ENCODE results near the gene LDHD. TPM values are rescaled to one million over a fixed set of nuclear protein-coding genes. Genes with fewer than 3 reads are reported as not detected.

The LDHD gene
- total RNA-seq, 2 experiments from 2014 or later, result 0.21 TPM; not detected in 1

- no peak overlapping the region for H3K27ac Mint-ChIP-seq
- DNase-seq (no peak), ATAC-seq (no peak)
- ChIA-PET POLR2A (no interaction called here), CTCF (interaction anchor here (0.5 to 6.7 kb wide), 4 partner anchors 107 to 628 kb away, joined by 3 to 114 read pairs (median 3); partner anchors contain the start of gene ZNRF1)
- intact Hi-C loops (cut with DNase I, micrococcal nuclease), result loop anchor here (5.0 to 10.0 kb wide), 2 partner anchors 176 to 409 kb away; partner anchors contain the start of gene MLKL (in 1 of the 2)
- H3K9me3 Mint-ChIP-seq (ENCODE audit: low read depth), result no peaks in the 10 kb centered on the region
- peaks cover 41% of the 10 kb centered on the region for H3K4me1 Mint-ChIP-seq
- no peak overlapping the region for H3K4me3 Mint-ChIP-seq
- peaks cover 6% of the 10 kb centered on the region for H3K27me3 Mint-ChIP-seq
- H3K36me3 Mint-ChIP-seq (ENCODE audit: low read depth), result peaks cover 7% of the 10 kb centered on the region
These were observed 2.9 kb downstream of the LDHD start for GRCh38 chr16:75113541-75114121.

DNA sequence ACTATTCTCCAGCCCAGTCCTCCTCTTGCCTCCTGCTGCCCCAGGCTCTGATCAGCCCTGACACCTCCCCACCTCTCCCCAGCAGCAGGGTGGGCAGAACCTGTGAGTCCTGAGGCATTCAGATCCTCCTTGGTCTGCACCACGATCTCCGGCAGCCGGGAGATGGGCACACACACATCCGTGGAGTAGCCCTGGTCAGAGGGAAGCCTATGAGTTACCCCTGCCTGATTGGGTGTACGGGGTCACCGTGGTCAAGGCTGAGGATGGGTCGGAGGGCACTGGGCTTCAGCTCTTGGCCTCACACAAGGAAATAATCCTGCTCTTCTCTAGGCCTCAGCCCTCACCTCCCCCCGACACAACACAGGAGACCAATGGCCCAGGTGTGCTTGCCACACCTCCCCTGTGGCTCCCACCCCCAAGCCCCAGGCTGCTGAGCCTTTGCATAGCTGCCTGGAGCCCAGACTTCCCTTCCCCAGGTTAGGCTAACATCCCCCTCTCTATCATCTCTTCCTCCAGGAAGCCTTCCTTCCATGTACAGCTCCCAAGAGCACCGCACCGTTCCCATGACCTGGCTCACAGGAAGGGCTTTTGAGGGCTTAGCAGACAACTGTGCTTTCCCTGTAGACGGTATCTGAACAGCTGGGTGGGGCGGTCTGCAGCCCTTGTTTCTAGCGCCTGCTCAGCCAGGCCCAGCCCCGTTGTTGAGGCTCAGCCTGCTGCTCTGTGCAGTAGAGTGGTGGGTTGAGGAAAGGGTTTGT is 3.7 kb downstream of the LDHD start:
- H3K36me3 Mint-ChIP-seq (ENCODE audit: low read depth), result peaks cover 11% of the 10 kb centered on the region
- ChIA-PET CTCF (interaction anchor here (0.5 to 6.7 kb wide), 10 partner anchors 14 to 627 kb away, joined by 3 to 114 read pairs (median 4); partner anchors contain the start of genes ZFP1 and ZNRF1), POLR2A (interaction anchor here (0.6 to 1.4 kb wide), 2 partner anchors 114 to 161 kb away, joined by 3 to 4 read pairs; partner anchors contain the start of gene ZNRF1)
- peak overlapping the region; percentile 58 for H3K27ac Mint-ChIP-seq
- no peak overlapping the region for H3K4me3 Mint-ChIP-seq
- intact Hi-C loops (cut with DNase I, micrococcal nuclease), result loop anchor here (5.0 to 10.0 kb wide), 2 partner anchors 176 to 408 kb away; partner anchors contain the start of gene MLKL (in 1 of the 2)
- peaks cover 6% of the 10 kb centered on the region for H3K27me3 Mint-ChIP-seq
- peaks cover 47% of the 10 kb centered on the region for H3K4me1 Mint-ChIP-seq
- ATAC-seq (no peak), DNase-seq (no peak)
- H3K9me3 Mint-ChIP-seq (ENCODE audit: low read depth), result no peaks in the 10 kb centered on the region

DNA sequence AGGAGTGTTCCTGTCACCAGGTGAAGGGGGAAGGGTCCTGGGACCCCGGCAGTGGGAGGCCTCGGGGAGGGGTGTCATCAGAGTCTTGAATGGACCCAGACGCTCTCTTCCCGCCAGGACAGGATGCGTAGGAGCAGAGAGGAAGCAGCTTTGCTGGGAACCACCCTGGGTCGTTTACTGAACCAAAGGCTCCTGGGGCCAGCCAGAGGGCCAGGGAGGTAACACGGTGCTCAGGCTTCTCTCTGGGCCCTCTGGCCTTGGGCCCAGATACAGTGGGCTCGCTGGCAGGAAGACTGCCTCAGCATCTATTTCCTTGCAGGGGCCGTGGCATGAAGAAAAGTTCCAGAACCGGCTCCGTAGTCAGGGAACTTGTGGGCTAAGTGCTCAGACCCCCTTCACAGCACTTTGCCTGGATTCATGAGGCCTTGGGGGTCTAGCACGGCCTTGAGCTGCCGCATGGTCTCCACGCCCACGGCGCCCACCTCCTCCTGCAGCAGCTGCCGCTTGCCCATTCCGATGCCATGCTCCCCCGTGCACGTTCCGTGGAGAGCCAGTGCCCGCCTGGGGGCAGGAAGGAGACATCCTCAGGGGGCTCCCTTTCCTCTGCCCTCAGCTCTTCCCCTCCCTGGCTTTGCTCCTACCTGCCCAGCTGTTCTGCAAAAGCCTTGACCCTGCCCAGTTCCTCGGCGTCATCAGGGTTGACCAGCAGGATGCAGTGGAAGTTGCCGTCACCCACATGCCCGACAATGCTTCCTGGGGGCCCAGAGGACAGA is 4.4 kb downstream of the LDHD start:
- peaks cover 6% of the 10 kb centered on the region for H3K27me3 Mint-ChIP-seq
- H3K36me3 Mint-ChIP-seq (ENCODE audit: low read depth), result peaks cover 12% of the 10 kb centered on the region
- no peak for DNase-seq
- ChIA-PET CTCF (interaction anchor here (0.7 to 6.7 kb wide), 25 partner anchors 7 to 128 kb away, joined by 3 to 114 read pairs (median 7); partner anchors contain the start of genes WDR59, ZFP1 and ZNRF1), POLR2A (interaction anchor here (0.9 to 3.9 kb wide), 6 partner anchors 13 to 176 kb away, joined by 3 to 23 read pairs (median 8); partner anchors contain the start of genes WDR59 and ZNRF1)
- H3K4me1 Mint-ChIP-seq, result peaks cover 53% of the 10 kb centered on the region
- ATAC-seq, result no peak
- H3K4me3 Mint-ChIP-seq, result peak overlapping the region; percentile 84
- H3K27ac Mint-ChIP-seq, result peak overlapping the region; percentile 92
- intact Hi-C loops (cut with DNase I, micrococcal nuclease), result loop anchor here (1.0 to 10.0 kb wide), 8 partner anchors 36 to 411 kb away; partner anchors contain the start of genes MLKL (in 2 of the 2), WDR59 (in 2 of the 2) and ZFP1 (in 1 of the 2)
- no peaks in the 10 kb centered on the region for H3K9me3 Mint-ChIP-seq (ENCODE audit: low read depth)

GRCh38 chr16:75111514-75111940 is 5.1 kb downstream of the LDHD start:
- Mint-ChIP-seq H3K4me1 (peaks cover 58% of the 10 kb centered on the region), H3K36me3 (ENCODE audit: low read depth) (peaks cover 18% of the 10 kb centered on the region), H3K4me3 (peak overlapping the region; percentile 84), H3K27me3 (peaks cover 6% of the 10 kb centered on the region), H3K27ac (peak overlapping the region; percentile 92), H3K9me3 (ENCODE audit: low read depth) (no peaks in the 10 kb centered on the region)
- POLR2A ChIA-PET, result interaction anchor here (0.8 to 3.9 kb wide), 9 partner anchors 12 to 176 kb away, joined by 3 to 23 read pairs (median 6); partner anchors contain the start of genes WDR59 and ZNRF1
- ATAC-seq, result peak; percentile 7
- intact Hi-C loops (cut with DNase I, micrococcal nuclease), result loop anchor here (1.0 to 10.0 kb wide), 8 partner anchors 36 to 411 kb away; partner anchors contain the start of genes MLKL (in 2 of the 2), WDR59 (in 2 of the 2) and ZFP1 (in 1 of the 2)
- CTCF ChIA-PET, result interaction anchor here (0.6 to 6.7 kb wide), 34 partner anchors 8 to 370 kb away, joined by 3 to 114 read pairs (median 5); partner anchors contain the start of genes WDR59, ZFP1 and ZNRF1
- DNase-seq, result no peak

DNA sequence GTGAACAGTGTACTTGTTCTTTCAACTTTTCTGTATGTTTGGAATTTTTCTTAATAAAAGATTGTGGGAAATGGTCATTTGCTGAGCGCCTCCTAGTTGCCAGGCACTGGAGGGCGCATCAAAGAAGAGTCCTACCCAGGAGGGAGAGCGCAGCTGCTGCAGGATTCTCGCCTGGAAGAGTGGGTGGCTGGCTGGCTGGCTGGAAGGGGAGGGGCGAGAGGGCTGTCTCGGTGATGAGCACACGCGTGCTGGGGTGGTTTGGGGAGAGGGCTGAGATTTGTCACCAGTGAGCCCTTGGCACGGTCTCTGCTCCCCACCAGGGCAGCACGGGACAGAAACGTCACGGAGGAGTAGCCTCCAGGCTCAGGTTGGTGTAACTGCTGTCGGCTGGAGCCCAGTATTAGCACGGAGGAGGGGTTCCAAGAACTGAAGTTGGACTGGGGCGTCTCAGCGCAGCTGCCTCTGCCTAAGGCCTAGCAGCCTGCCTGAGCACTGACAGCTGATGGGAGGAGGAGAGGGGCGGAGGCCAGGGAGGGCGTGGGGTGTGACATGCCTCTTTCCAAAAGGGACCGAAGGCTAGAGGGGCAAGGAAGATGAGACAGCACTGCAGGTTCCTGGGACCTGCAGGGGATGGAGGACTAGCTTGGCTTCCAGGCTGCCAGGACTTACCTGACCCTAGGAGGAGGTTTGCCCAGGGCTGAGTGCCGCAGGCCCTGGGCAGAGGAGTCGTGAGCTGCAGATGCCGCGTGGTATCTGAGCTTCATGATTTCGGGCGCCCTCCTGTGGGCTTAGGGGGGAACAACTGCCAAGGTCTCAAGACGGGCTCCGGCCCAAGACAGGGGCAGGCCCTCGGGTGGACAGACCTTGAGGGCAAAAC is 5.7 kb downstream of the LDHD start:
- Mint-ChIP-seq H3K9me3 (ENCODE audit: low read depth) (no peaks in the 10 kb centered on the region), H3K4me1 (peaks cover 63% of the 10 kb centered on the region), H3K27ac (peak overlapping the region; percentile 92), H3K36me3 (ENCODE audit: low read depth) (peaks cover 22% of the 10 kb centered on the region), H3K4me3 (peak overlapping the region; percentile 84), H3K27me3 (peaks cover 6% of the 10 kb centered on the region)
- DNase-seq (peak; percentile 93), ATAC-seq (peak; percentile 67)
- ChIA-PET CTCF (interaction anchor here (0.5 to 6.7 kb wide), 38 partner anchors 8 to 370 kb away, joined by 3 to 114 read pairs (median 5); partner anchors contain the start of genes WDR59, ZFP1 and ZNRF1), POLR2A (interaction anchor here (0.8 to 3.9 kb wide), 8 partner anchors 12 to 175 kb away, joined by 3 to 23 read pairs (median 6); partner anchors contain the start of genes WDR59 and ZNRF1)
- intact Hi-C loops (cut with DNase I, micrococcal nuclease), result loop anchor here (1.0 to 10.0 kb wide), 9 partner anchors 36 to 410 kb away; partner anchors contain the start of genes MLKL (in 2 of the 2), WDR59 (in 2 of the 2) and ZFP1 (in 1 of the 2)

GRCh38 chr16:75109732-75110243 is 6.8 kb downstream of the LDHD start:
- peaks cover 6% of the 10 kb centered on the region for H3K27me3 Mint-ChIP-seq
- H3K27ac Mint-ChIP-seq, result peak overlapping the region; percentile 92
- intact Hi-C loops (cut with DNase I, micrococcal nuclease), result loop anchor here (1.0 to 10.0 kb wide), 6 partner anchors 11 to 409 kb away; partner anchors contain the start of gene MLKL (in 2 of the 2)
- peak; percentile 54 for DNase-seq
- ATAC-seq, result no peak
- peaks cover 68% of the 10 kb centered on the region for H3K4me1 Mint-ChIP-seq
- peak overlapping the region; percentile 84 for H3K4me3 Mint-ChIP-seq
- ChIA-PET CTCF (interaction anchor here (0.5 to 6.7 kb wide), 12 partner anchors 9 to 456 kb away, joined by 3 to 114 read pairs (median 6); partner anchors contain the start of genes GABARAPL2, WDR59 and ZNRF1), POLR2A (interaction anchor here (0.7 to 3.9 kb wide), 2 partner anchors 11 to 111 kb away, joined by 3 to 23 read pairs; partner anchors contain the start of gene ZNRF1)
- no peaks in the 10 kb centered on the region for H3K9me3 Mint-ChIP-seq (ENCODE audit: low read depth)
- H3K36me3 Mint-ChIP-seq (ENCODE audit: low read depth), result peaks cover 22% of the 10 kb centered on the region

- H3K9me3 Mint-ChIP-seq (ENCODE audit: low read depth), result peaks cover 2% of the 10 kb centered on the region
- H3K27ac Mint-ChIP-seq, result peak overlapping the region; percentile 92
- ChIA-PET POLR2A (interaction anchor here (0.5 to 3.9 kb wide), 5 partner anchors 10 to 124 kb away, joined by 3 to 23 read pairs (median 6); partner anchors contain the start of genes WDR59 and ZNRF1), CTCF (interaction anchor here (0.6 to 6.7 kb wide), 13 partner anchors 10 to 457 kb away, joined by 3 to 114 read pairs (median 5); partner anchors contain the start of genes GABARAPL2, WDR59 and ZNRF1)
- peak overlapping the region; percentile 84 for H3K4me3 Mint-ChIP-seq
- intact Hi-C loops (cut with DNase I, micrococcal nuclease), result loop anchor here (1.0 to 5.0 kb wide), 3 partner anchors 10 to 47 kb away; no protein-coding TSS in a partner anchor
- H3K27me3 Mint-ChIP-seq, result peaks cover 6% of the 10 kb centered on the region
- peaks cover 26% of the 10 kb centered on the region for H3K36me3 Mint-ChIP-seq (ENCODE audit: low read depth)
- DNase-seq (peak; percentile 95), ATAC-seq (peak; percentile 70)
- peaks cover 68% of the 10 kb centered on the region for H3K4me1 Mint-ChIP-seq
These were observed 7.5 kb downstream of the LDHD start for GRCh38 chr16:75108792-75109731.

DNA sequence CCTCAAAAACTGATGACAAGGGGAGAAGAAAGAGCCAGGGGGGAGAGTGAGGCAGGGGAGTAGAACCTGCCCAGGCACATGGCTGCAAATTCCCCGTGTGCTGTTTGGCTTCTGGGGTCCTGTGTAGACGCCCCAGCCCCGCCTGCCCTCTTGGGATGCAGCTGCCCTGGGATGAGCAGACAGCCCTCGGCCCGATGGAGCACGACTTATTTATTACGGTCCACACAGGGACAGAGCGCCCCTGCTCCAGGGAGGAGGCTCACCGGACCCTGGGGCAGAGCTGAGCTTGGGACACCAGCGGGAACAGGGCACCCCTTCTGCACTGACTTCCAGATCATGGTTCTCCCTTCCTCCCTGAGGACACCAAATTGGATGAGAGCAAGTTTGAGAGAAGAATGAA is 9.1 kb downstream of the LDHD start:
- ATAC-seq (no peak), DNase-seq (no peak)
- peak overlapping the region; percentile 84 for H3K4me3 Mint-ChIP-seq
- H3K27ac Mint-ChIP-seq, result peak overlapping the region; percentile 41
- peaks cover 70% of the 10 kb centered on the region for H3K4me1 Mint-ChIP-seq
- POLR2A ChIA-PET, result interaction anchor here (1.1 to 1.7 kb wide), 2 partner anchors 36 to 122 kb away, joined by 4 to 5 read pairs; partner anchors contain the start of gene WDR59
- intact Hi-C loops (cut with DNase I, micrococcal nuclease), result loop anchor here in 1 of 2 experiments (5.0 kb wide), 1 partner anchor 45 kb away; no protein-coding TSS in a partner anchor
- peaks cover 33% of the 10 kb centered on the region for H3K36me3 Mint-ChIP-seq (ENCODE audit: low read depth)
- peaks cover 3% of the 10 kb centered on the region for H3K9me3 Mint-ChIP-seq (ENCODE audit: low read depth)
- H3K27me3 Mint-ChIP-seq, result peaks cover 2% of the 10 kb centered on the region
- CTCF ChIA-PET, result interaction anchor here (6.7 kb wide), 1 partner anchor 110 kb away, joined by 114 read pairs; the partner anchor contains the start of gene ZNRF1
